ENCODE results near the gene SRSF3. TPM values are rescaled to one million over a fixed set of nuclear protein-coding genes. Genes with fewer than 3 reads are reported as not detected.

The SRSF3 gene
- total RNA-seq, 2 experiments from 2014 or later: 550 to 556 TPM

DNA sequence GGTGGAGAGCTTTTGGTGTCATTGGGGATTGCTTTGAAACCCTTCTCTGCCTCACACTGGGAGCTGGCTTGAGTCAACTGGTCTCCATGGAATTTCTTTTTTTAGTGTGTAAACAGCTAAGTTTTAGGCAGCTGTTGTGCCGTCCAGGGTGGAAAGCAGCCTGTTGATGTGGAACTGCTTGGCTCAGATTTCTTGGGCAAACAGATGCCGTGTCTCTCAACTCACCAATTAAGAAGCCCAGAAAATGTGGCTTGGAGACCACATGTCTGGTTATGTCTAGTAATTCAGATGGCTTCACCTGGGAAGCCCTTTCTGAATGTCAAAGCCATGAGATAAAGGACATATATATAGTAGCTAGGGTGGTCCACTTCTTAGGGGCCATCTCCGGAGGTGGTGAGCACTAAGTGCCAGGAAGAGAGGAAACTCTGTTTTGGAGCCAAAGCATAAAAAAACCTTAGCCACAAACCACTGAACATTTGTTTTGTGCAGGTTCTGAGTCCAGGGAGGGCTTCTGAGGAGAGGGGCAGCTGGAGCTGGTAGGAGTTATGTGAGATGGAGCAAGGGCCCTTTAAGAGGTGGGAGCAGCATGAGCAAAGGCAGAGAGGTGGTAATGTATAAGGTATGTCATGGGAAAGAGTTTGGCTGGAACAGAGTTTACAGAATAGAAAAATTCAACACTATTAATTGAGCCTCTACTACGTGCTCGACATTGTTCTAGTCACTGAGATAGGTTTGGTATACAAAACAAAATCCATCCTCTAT lies 31.2 kb downstream of the SRSF3 start:
- H3K4me1 Mint-ChIP-seq (ENCODE audit: low read depth): peaks cover 6% of the 10 kb centered on the region
- Histone ChIP-seq H3K9me3 (ENCODE audit: control insufficient read depth in 1 of 2, insufficient read depth in 1 of 2, low read length in 2 of 2) (no peaks in the 10 kb centered on the region), H3K27ac (ENCODE audit: low read depth in 1 of 2, low read length in 2 of 2) (no peak overlapping the region), H3K4me1 (ENCODE audit: insufficient read depth, low read length) (peaks cover 12% of the 10 kb centered on the region), H3K36me3 (ENCODE audit: insufficient read depth, low read length) (no peaks in the 10 kb centered on the region), H3K27me3 (ENCODE audit: control insufficient read depth in 1 of 2, insufficient read depth in 2 of 2, low read length in 2 of 2) (no peaks in the 10 kb centered on the region), H3K4me3 (ENCODE audit: low read length) (no peak overlapping the region)
- TF ChIP-seq, protein P1, sequence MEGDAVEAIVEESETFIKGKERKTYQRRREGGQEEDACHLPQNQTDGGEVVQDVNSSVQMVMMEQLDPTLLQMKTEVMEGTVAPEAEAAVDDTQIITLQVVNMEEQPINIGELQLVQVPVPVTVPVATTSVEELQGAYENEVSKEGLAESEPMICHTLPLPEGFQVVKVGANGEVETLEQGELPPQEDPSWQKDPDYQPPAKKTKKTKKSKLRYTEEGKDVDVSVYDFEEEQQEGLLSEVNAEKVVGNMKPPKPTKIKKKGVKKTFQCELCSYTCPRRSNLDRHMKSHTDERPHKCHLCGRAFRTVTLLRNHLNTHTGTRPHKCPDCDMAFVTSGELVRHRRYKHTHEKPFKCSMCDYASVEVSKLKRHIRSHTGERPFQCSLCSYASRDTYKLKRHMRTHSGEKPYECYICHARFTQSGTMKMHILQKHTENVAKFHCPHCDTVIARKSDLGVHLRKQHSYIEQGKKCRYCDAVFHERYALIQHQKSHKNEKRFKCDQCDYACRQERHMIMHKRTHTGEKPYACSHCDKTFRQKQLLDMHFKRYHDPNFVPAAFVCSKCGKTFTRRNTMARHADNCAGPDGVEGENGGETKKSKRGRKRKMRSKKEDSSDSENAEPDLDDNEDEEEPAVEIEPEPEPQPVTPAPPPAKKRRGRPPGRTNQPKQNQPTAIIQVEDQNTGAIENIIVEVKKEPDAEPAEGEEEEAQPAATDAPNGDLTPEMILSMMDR (IDR thresholded peaks at IDR 0.05): no peak
- no peaks in the 10 kb centered on the region for H3K36me3 Mint-ChIP-seq (ENCODE audit: low read depth)
- CTCF ChIA-PET: interaction anchor here (1.2 to 3.2 kb wide), 3 partner anchors 10 to 133 kb away, joined by 3 to 16 read pairs (median 5); no protein-coding TSS in a partner anchor
- no peaks in the 10 kb centered on the region for H3K27me3 Mint-ChIP-seq
- no peak overlapping the region for H3K4me3 Mint-ChIP-seq
- no peak for ATAC-seq (ENCODE audit: poor library complexity)
- H3K9me3 Mint-ChIP-seq: no peaks in the 10 kb centered on the region
- DNase-seq: no peak
- POLR2A ChIA-PET: interaction anchor here (0.7 kb wide), 1 partner anchor 128 kb away, joined by 3 read pairs; no protein-coding TSS in a partner anchor
- no peak overlapping the region for H3K27ac Mint-ChIP-seq
- intact Hi-C loops (cut with DNase I, micrococcal nuclease): loop anchor here in 1 of 2 experiments (10.0 kb wide), 1 partner anchor 389 kb away; no protein-coding TSS in a partner anchor

- H3K4me3 Mint-ChIP-seq: no peak overlapping the region
- no peak overlapping the region for H3K27ac ChIP-seq (ENCODE audit: low read depth in 1 of 2, low read length in 2 of 2)
- ChIA-PET CTCF (no interaction called here), POLR2A (no interaction called here)
- ATAC-seq (ENCODE audit: poor library complexity) (no peak), DNase-seq (no peak)
- H3K9me3 Mint-ChIP-seq: no peaks in the 10 kb centered on the region
- H3K4me1 Mint-ChIP-seq (ENCODE audit: low read depth): peaks cover 6% of the 10 kb centered on the region
- intact Hi-C loops (cut with DNase I, micrococcal nuclease): loop anchor here in 1 of 2 experiments (10.0 kb wide), 1 partner anchor 388 kb away; no protein-coding TSS in a partner anchor
- peaks cover 12% of the 10 kb centered on the region for H3K4me1 ChIP-seq (ENCODE audit: insufficient read depth, low read length)
- no peaks in the 10 kb centered on the region for H3K36me3 ChIP-seq (ENCODE audit: insufficient read depth, low read length)
- H3K27me3 ChIP-seq (ENCODE audit: control insufficient read depth in 1 of 2, insufficient read depth in 2 of 2, low read length in 2 of 2): no peaks in the 10 kb centered on the region
- no peaks in the 10 kb centered on the region for H3K27me3 Mint-ChIP-seq
- H3K36me3 Mint-ChIP-seq (ENCODE audit: low read depth): no peaks in the 10 kb centered on the region
- no peaks in the 10 kb centered on the region for H3K9me3 ChIP-seq (ENCODE audit: control insufficient read depth in 1 of 2, insufficient read depth in 1 of 2, low read length in 2 of 2)
- TF ChIP-seq, protein P1 (IDR thresholded peaks at IDR 0.05): no peak
- H3K4me3 ChIP-seq (ENCODE audit: low read length): no peak overlapping the region
- H3K27ac Mint-ChIP-seq: no peak overlapping the region
These were observed 32.5 kb downstream of the SRSF3 start for GRCh38 chr6:36626636-36627035.

- DNase-seq (no peak), ATAC-seq (ENCODE audit: poor library complexity) (no peak)
- no peak overlapping the region for H3K4me3 ChIP-seq (ENCODE audit: low read length)
- Mint-ChIP-seq H3K27ac (no peak overlapping the region), H3K4me3 (no peak overlapping the region), H3K9me3 (no peaks in the 10 kb centered on the region), H3K27me3 (no peaks in the 10 kb centered on the region), H3K36me3 (ENCODE audit: low read depth) (no peaks in the 10 kb centered on the region), H3K4me1 (ENCODE audit: low read depth) (peaks cover 6% of the 10 kb centered on the region)
- no peaks in the 10 kb centered on the region for H3K27me3 ChIP-seq (ENCODE audit: control insufficient read depth in 1 of 2, insufficient read depth in 2 of 2, low read length in 2 of 2)
- H3K9me3 ChIP-seq (ENCODE audit: control insufficient read depth in 1 of 2, insufficient read depth in 1 of 2, low read length in 2 of 2): no peaks in the 10 kb centered on the region
- no peak overlapping the region for H3K27ac ChIP-seq (ENCODE audit: low read depth in 1 of 2, low read length in 2 of 2)
- TF ChIP-seq, protein P1 (IDR thresholded peaks at IDR 0.05): no peak
- ChIA-PET POLR2A (no interaction called here), CTCF (no interaction called here)
- intact Hi-C loops (cut with DNase I, micrococcal nuclease): loop anchor here in 1 of 2 experiments (10.0 kb wide), 1 partner anchor 388 kb away; no protein-coding TSS in a partner anchor
- H3K4me1 ChIP-seq (ENCODE audit: insufficient read depth, low read length): peaks cover 12% of the 10 kb centered on the region
- no peaks in the 10 kb centered on the region for H3K36me3 ChIP-seq (ENCODE audit: insufficient read depth, low read length)
These were observed 33.0 kb downstream of the SRSF3 start for GRCh38 chr6:36627141-36627540.
